ENCODE results near the gene FAF1.
"Not testable (repeated sequence)": the region's sequence is repeated elsewhere in the genome, so short reads cannot be mapped to it uniquely, and the experiment has no call there.

FAF1 gene

GRCh38 chr1:50836117-50836516 is 124.0 kb downstream of the FAF1 start:
- H3K4me3 ChIP-seq (ENCODE audit: low read depth in 1 of 2, low read length in 2 of 2) = no peak overlapping the region
- H3K4me1 ChIP-seq (ENCODE audit: control insufficient read depth in 1 of 2, insufficient read depth in 2 of 2, low read length in 2 of 2) = no peaks in the 10 kb centered on the region
- H3K36me3 ChIP-seq (ENCODE audit: control insufficient read depth in 1 of 2, insufficient read depth in 2 of 2, low read length in 2 of 2) = no peaks in the 10 kb centered on the region
- H3K27ac ChIP-seq (ENCODE audit: low read length) = no peak overlapping the region
- H3K9me3 ChIP-seq (ENCODE audit: control insufficient read depth in 1 of 2, low read length in 2 of 2) = no peaks in the 10 kb centered on the region
- no peaks in the 10 kb centered on the region for H3K27me3 ChIP-seq (ENCODE audit: low read depth, low read length)

GRCh38 chr1:50833216-50833615 is 126.9 kb downstream of the FAF1 start:
- H3K27ac ChIP-seq (ENCODE audit: low read length) = no peak overlapping the region
- no peaks in the 10 kb centered on the region for H3K36me3 ChIP-seq (ENCODE audit: control insufficient read depth in 1 of 2, insufficient read depth in 2 of 2, low read length in 2 of 2)
- H3K4me3 ChIP-seq (ENCODE audit: low read depth in 1 of 2, low read length in 2 of 2) = no peak overlapping the region
- H3K27me3 ChIP-seq (ENCODE audit: low read depth, low read length) = no peaks in the 10 kb centered on the region
- no peaks in the 10 kb centered on the region for H3K9me3 ChIP-seq (ENCODE audit: control insufficient read depth in 1 of 2, low read length in 2 of 2)
- peaks cover 0 to 14% of the 10 kb centered on the region in 2 donors for H3K4me1 ChIP-seq (ENCODE audit: control insufficient read depth in 1 of 2, insufficient read depth in 2 of 2, low read length in 2 of 2)

GRCh38 chr1:50832167-50832566 is 127.9 kb downstream of the FAF1 start:
- Histone ChIP-seq H3K27ac (ENCODE audit: low read length) (no peak overlapping the region), H3K27me3 (ENCODE audit: low read depth, low read length) (no peaks in the 10 kb centered on the region), H3K9me3 (ENCODE audit: control insufficient read depth in 1 of 2, low read length in 2 of 2) (no peaks in the 10 kb centered on the region), H3K4me1 (ENCODE audit: control insufficient read depth in 1 of 2, insufficient read depth in 2 of 2, low read length in 2 of 2) (peaks cover 0 to 14% of the 10 kb centered on the region in 2 donors), H3K36me3 (ENCODE audit: control insufficient read depth in 1 of 2, insufficient read depth in 2 of 2, low read length in 2 of 2) (no peaks in the 10 kb centered on the region), H3K4me3 (ENCODE audit: low read depth in 1 of 2, low read length in 2 of 2) (no peak overlapping the region)

GRCh38 chr1:50831300-50832061 is 128.6 kb downstream of the FAF1 start:
- Histone ChIP-seq H3K9me3 (ENCODE audit: control insufficient read depth in 1 of 2, low read length in 2 of 2) (no peaks in the 10 kb centered on the region), H3K27ac (ENCODE audit: low read length) (no peak overlapping the region), H3K4me3 (ENCODE audit: low read depth in 1 of 2, low read length in 2 of 2) (no peak overlapping the region), H3K27me3 (ENCODE audit: low read depth, low read length) (no peaks in the 10 kb centered on the region), H3K36me3 (ENCODE audit: control insufficient read depth in 1 of 2, insufficient read depth in 2 of 2, low read length in 2 of 2) (no peaks in the 10 kb centered on the region), H3K4me1 (ENCODE audit: control insufficient read depth in 1 of 2, insufficient read depth in 2 of 2, low read length in 2 of 2) (peaks cover 0 to 14% of the 10 kb centered on the region in 2 donors)

GRCh38 chr1:50830621-50831020 is 129.4 kb downstream of the FAF1 start:
- no peaks in the 10 kb centered on the region for H3K9me3 ChIP-seq (ENCODE audit: control insufficient read depth in 1 of 2, low read length in 2 of 2)
- no peaks in the 10 kb centered on the region for H3K36me3 ChIP-seq (ENCODE audit: control insufficient read depth in 1 of 2, insufficient read depth in 2 of 2, low read length in 2 of 2)
- H3K4me3 ChIP-seq (ENCODE audit: low read depth in 1 of 2, low read length in 2 of 2) = no peak overlapping the region
- H3K27ac ChIP-seq (ENCODE audit: low read length) = no peak overlapping the region
- H3K27me3 ChIP-seq (ENCODE audit: low read depth, low read length) = no peaks in the 10 kb centered on the region
- peaks cover 0 to 14% of the 10 kb centered on the region in 2 donors for H3K4me1 ChIP-seq (ENCODE audit: control insufficient read depth in 1 of 2, insufficient read depth in 2 of 2, low read length in 2 of 2)

GRCh38 chr1:50829014-50829958 is 130.8 kb downstream of the FAF1 start:
- no peaks in the 10 kb centered on the region for H3K36me3 ChIP-seq (ENCODE audit: control insufficient read depth in 1 of 2, insufficient read depth in 2 of 2, low read length in 2 of 2)
- H3K27ac ChIP-seq (ENCODE audit: low read length) = no peak overlapping the region
- no peak overlapping the region for H3K4me3 ChIP-seq (ENCODE audit: low read depth in 1 of 2, low read length in 2 of 2)
- H3K9me3 ChIP-seq (ENCODE audit: control insufficient read depth in 1 of 2, low read length in 2 of 2) = no peaks in the 10 kb centered on the region
- peaks cover 0 to 14% of the 10 kb centered on the region in 2 donors for H3K4me1 ChIP-seq (ENCODE audit: control insufficient read depth in 1 of 2, insufficient read depth in 2 of 2, low read length in 2 of 2)
- H3K27me3 ChIP-seq (ENCODE audit: low read depth, low read length) = no peaks in the 10 kb centered on the region

GRCh38 chr1:50827546-50827945 is 132.5 kb downstream of the FAF1 start:
- Histone ChIP-seq H3K4me1 (ENCODE audit: control insufficient read depth in 1 of 2, insufficient read depth in 2 of 2, low read length in 2 of 2) (peaks cover 0 to 14% of the 10 kb centered on the region in 2 donors), H3K27me3 (ENCODE audit: low read depth, low read length) (no peaks in the 10 kb centered on the region), H3K36me3 (ENCODE audit: control insufficient read depth in 1 of 2, insufficient read depth in 2 of 2, low read length in 2 of 2) (no peaks in the 10 kb centered on the region), H3K27ac (ENCODE audit: low read length) (no peak overlapping the region), H3K9me3 (ENCODE audit: control insufficient read depth in 1 of 2, low read length in 2 of 2) (no peaks in the 10 kb centered on the region), H3K4me3 (ENCODE audit: low read depth in 1 of 2, low read length in 2 of 2) (no peak overlapping the region)

GRCh38 chr1:50826792-50827191 is 133.3 kb downstream of the FAF1 start:
- H3K9me3 ChIP-seq (ENCODE audit: control insufficient read depth in 1 of 2, low read length in 2 of 2); H3K36me3 ChIP-seq (ENCODE audit: control insufficient read depth in 1 of 2, insufficient read depth in 2 of 2, low read length in 2 of 2); H3K27ac ChIP-seq (ENCODE audit: low read length); H3K4me3 ChIP-seq (ENCODE audit: low read depth in 1 of 2, low read length in 2 of 2); H3K27me3 ChIP-seq (ENCODE audit: low read depth, low read length): not testable (repeated sequence)
- H3K4me1 ChIP-seq (ENCODE audit: control insufficient read depth in 1 of 2, insufficient read depth in 2 of 2, low read length in 2 of 2) = peaks cover 0 to 14% of the 10 kb centered on the region in 2 donors

- no peaks in the 10 kb centered on the region for H3K27me3 ChIP-seq (ENCODE audit: low read depth, low read length)
- H3K4me3 ChIP-seq (ENCODE audit: low read depth in 1 of 2, low read length in 2 of 2) = no peak overlapping the region
- H3K36me3 ChIP-seq (ENCODE audit: control insufficient read depth in 1 of 2, insufficient read depth in 2 of 2, low read length in 2 of 2) = no peaks in the 10 kb centered on the region
- H3K4me1 ChIP-seq (ENCODE audit: control insufficient read depth in 1 of 2, insufficient read depth in 2 of 2, low read length in 2 of 2) = no peaks in the 10 kb centered on the region
- H3K27ac ChIP-seq (ENCODE audit: low read length) = no peak overlapping the region
- H3K9me3 ChIP-seq (ENCODE audit: control insufficient read depth in 1 of 2, low read length in 2 of 2) = no peaks in the 10 kb centered on the region
Observed at GRCh38 chr1:50822035-50822776, 137.9 kb downstream of the FAF1 start.

GRCh38 chr1:50820545-50820944 is 139.5 kb downstream of the FAF1 start:
- no peaks in the 10 kb centered on the region for H3K27me3 ChIP-seq (ENCODE audit: low read depth, low read length)
- no peak overlapping the region for H3K4me3 ChIP-seq (ENCODE audit: low read depth in 1 of 2, low read length in 2 of 2)
- no peaks in the 10 kb centered on the region for H3K4me1 ChIP-seq (ENCODE audit: control insufficient read depth in 1 of 2, insufficient read depth in 2 of 2, low read length in 2 of 2)
- no peaks in the 10 kb centered on the region for H3K36me3 ChIP-seq (ENCODE audit: control insufficient read depth in 1 of 2, insufficient read depth in 2 of 2, low read length in 2 of 2)
- H3K9me3 ChIP-seq (ENCODE audit: control insufficient read depth in 1 of 2, low read length in 2 of 2) = no peaks in the 10 kb centered on the region
- H3K27ac ChIP-seq (ENCODE audit: low read length) = no peak overlapping the region

- Histone ChIP-seq H3K4me1 (ENCODE audit: control insufficient read depth in 1 of 2, insufficient read depth in 2 of 2, low read length in 2 of 2) (no peaks in the 10 kb centered on the region), H3K27me3 (ENCODE audit: low read depth, low read length) (no peaks in the 10 kb centered on the region), H3K9me3 (ENCODE audit: control insufficient read depth in 1 of 2, low read length in 2 of 2) (peaks cover 0 to 13% of the 10 kb centered on the region in 2 donors), H3K36me3 (ENCODE audit: control insufficient read depth in 1 of 2, insufficient read depth in 2 of 2, low read length in 2 of 2) (no peaks in the 10 kb centered on the region), H3K4me3 (ENCODE audit: low read depth in 1 of 2, low read length in 2 of 2) (no peak overlapping the region), H3K27ac (ENCODE audit: low read length) (no peak overlapping the region)
Observed at GRCh38 chr1:50812346-50812745, 147.7 kb downstream of the FAF1 start.
